HG03135 (cell line): ENCODE measurements around the gene SRRM2.
A peak's percentile ranks its signal among the peaks of the same experiment; 100 is the strongest.

ENCODE experiments used
- ATAC-seq: cut with Tn5 transposase; IDR thresholded peaks from one replicate; pipeline ENCODE4 v1.9.1; 2021; ENCODE audit warnings: mild to moderate bottlenecking, moderate library complexity; ENCODE audit not compliant: unreplicated experiment

Gene SRRM2

GRCh38 chr16:2737895-2738418 is 14.5 kb upstream of the SRRM2 start:
- no peak for ATAC-seq

- no peak for ATAC-seq
These were observed 13.8 kb upstream of the SRRM2 start for GRCh38 chr16:2738615-2739014.

GRCh38 chr16:2739625-2740430 is 12.6 kb upstream of the SRRM2 start:
- ATAC-seq, result no peak

GRCh38 chr16:2740476-2740875 is 12.0 kb upstream of the SRRM2 start:
- ATAC-seq, result no peak

- no peak for ATAC-seq
These were observed 11.3 kb upstream of the SRRM2 start for GRCh38 chr16:2741168-2741567.

GRCh38 chr16:2742323-2743006 is 10.0 kb upstream of the SRRM2 start:
- ATAC-seq, result no peak

GRCh38 chr16:2743007-2743810 is 9.2 kb upstream of the SRRM2 start:
- no peak for ATAC-seq

GRCh38 chr16:2744711-2745110 is 7.7 kb upstream of the SRRM2 start:
- no peak for ATAC-seq

GRCh38 chr16:2745116-2745890 is 7.1 kb upstream of the SRRM2 start:
- ATAC-seq, result no peak

- ATAC-seq, result no peak
These were observed 6.5 kb upstream of the SRRM2 start for GRCh38 chr16:2745961-2746360.

GRCh38 chr16:2748757-2749455 is 3.5 kb upstream of the SRRM2 start:
- no peak for ATAC-seq

GRCh38 chr16:2749476-2749875 is 3.0 kb upstream of the SRRM2 start:
- no peak for ATAC-seq

GRCh38 chr16:2749936-2750335 is 2.5 kb upstream of the SRRM2 start:
- ATAC-seq, result no peak

- ATAC-seq, result peak; percentile 26
These were observed 832 bp upstream of the SRRM2 start for GRCh38 chr16:2751577-2752034.

GRCh38 chr16:2752850-2753732 is 653 bp downstream of the SRRM2 start:
- peak; percentile 34 for ATAC-seq

- ATAC-seq, result no peak
These were observed 1.2 kb downstream of the SRRM2 start for GRCh38 chr16:2753733-2754020.

- ATAC-seq, result no peak
These were observed 2.7 kb downstream of the SRRM2 start for GRCh38 chr16:2755158-2755557.

- no peak for ATAC-seq
These were observed 4.0 kb downstream of the SRRM2 start for GRCh38 chr16:2756288-2757015.
